ENCODE data around the gene MAN2B2. TPM values are rescaled to one million over a fixed set of nuclear protein-coding genes. Genes with fewer than 3 reads are reported as not detected.

MAN2B2 gene
- total and polyA plus RNA-seq, 9 of the 15 experiments (the other 6 are each of a cell fraction or from before 2014, with no cell fraction given), result 0.21 to 8.8 (median 3.7) TPM

GRCh38 chr4:6532102-6532501, 42.9 kb upstream of the MAN2B2 start:
- CTCF ChIA-PET (ENCODE audit: low intra/inter-chr PET ratio), result no interaction called here
- in situ Hi-C loops (cut with MboI), result no loop called here
- 2% methylated on average over 3 of the region's 3 CpGs for WGBS (ENCODE audit: insufficient coverage, low coverage, missing lambda C conversion rate)
- no peak for ATAC-seq
- POLR2A ChIA-PET, result interaction anchor here (0.8 kb wide), 1 partner anchor 11 kb away, joined by 3 read pairs; no protein-coding TSS in a partner anchor
- Histone ChIP-seq H4K20me1 (replicated peaks; ENCODE audit: control insufficient read depth, insufficient read depth, low read length) (peaks cover 3% of the 10 kb centered on the region; the same call in 1 of the 2 replicates), H3K4me2 (ENCODE audit: insufficient read depth, low read length) (no peak overlapping the region), H3K36me3 (ENCODE audit: control insufficient read depth, insufficient read depth, low read length) (no peaks in the 10 kb centered on the region), H3K9ac (ENCODE audit: insufficient read depth in 1 of 2, low read depth in 2 of 2, low read length in 2 of 2) (no peak overlapping the region), H3K9me3 (replicated peaks; ENCODE audit: control insufficient read depth, insufficient read depth, low read depth, low read length) (no peaks in the 10 kb centered on the region; the same call in 1 of the 2 replicates), H3K9me1 (ENCODE audit: control insufficient read depth, insufficient read depth, low read length) (no peaks in the 10 kb centered on the region), H3K27ac (ENCODE audit: extremely low read depth, low read depth, low read length) (no peak overlapping the region), H3K4me1 (replicated peaks in 1 of 2; ENCODE audit: control insufficient read depth in 2 of 2, insufficient read depth in 2 of 2, low read length in 2 of 2) (peaks cover 0 to 10% of the 10 kb centered on the region in 2 experiments; a peak in 2 of 5 replicates), H3K79me2 (ENCODE audit: control insufficient read depth, insufficient read depth, low read length) (no peaks in the 10 kb centered on the region), H3K27me3 (ENCODE audit: control insufficient read depth in 2 of 2, insufficient read depth in 2 of 2, low read length in 2 of 2) (peaks cover 40 to 88% of the 10 kb centered on the region in 2 experiments; a peak in 4 of 5 replicates), H3K4me3 (no peak overlapping the region), H2AFZ (ENCODE audit: low read depth, low read length) (no peak overlapping the region)
- TF ChIP-seq PURB (CRISPR knock-in tag; IDR thresholded peaks at IDR 0.05; ENCODE audit: low read depth), result no peak
- FAIRE-seq, result no peak
- intact Hi-C loops (cut with micrococcal nuclease), result no loop called here
- no peak for DNase-seq (ENCODE audit: extremely low read depth in 1 of 4, low spot score in 3 of 4)
- BruUV-seq (replicated peaks), result no TSS peak

DNA sequence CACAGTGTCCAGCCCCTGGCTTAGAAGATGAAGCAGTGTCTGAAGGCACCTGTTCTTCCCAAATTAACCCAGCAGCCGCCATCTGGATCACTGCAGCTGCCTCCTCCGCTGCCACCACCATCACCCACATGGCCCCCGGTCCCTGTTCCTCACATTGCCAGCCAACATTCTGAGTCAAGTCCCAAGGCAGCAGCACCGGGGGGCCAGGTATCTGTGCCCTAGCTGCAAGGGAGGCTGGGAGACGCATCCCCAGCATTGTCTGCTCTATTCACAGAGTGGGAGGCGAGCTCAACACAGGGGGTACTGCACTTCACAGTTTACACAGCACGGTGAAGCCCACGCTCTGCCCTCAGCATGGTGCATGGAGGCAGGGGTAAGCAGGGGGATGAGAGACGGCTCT, 42.3 kb upstream of the MAN2B2 start:
- Histone ChIP-seq H3K27me3 (ENCODE audit: control insufficient read depth in 2 of 2, insufficient read depth in 2 of 2, low read length in 2 of 2) (peaks cover 39 to 85% of the 10 kb centered on the region in 2 experiments; a peak in 4 of 5 replicates), H3K4me1 (replicated peaks in 1 of 2; ENCODE audit: control insufficient read depth in 2 of 2, insufficient read depth in 2 of 2, low read length in 2 of 2) (peaks cover 0 to 10% of the 10 kb centered on the region in 2 experiments; a peak in 2 of 5 replicates), H2AFZ (ENCODE audit: low read depth, low read length) (no peak overlapping the region), H3K36me3 (ENCODE audit: control insufficient read depth, insufficient read depth, low read length) (no peaks in the 10 kb centered on the region), H4K20me1 (replicated peaks; ENCODE audit: control insufficient read depth, insufficient read depth, low read length) (0 out of 2 replicates have a peak, but pooled peaks cover 3% of the 10 kb centered on the region), H3K9me1 (ENCODE audit: control insufficient read depth, insufficient read depth, low read length) (no peaks in the 10 kb centered on the region), H3K9ac (ENCODE audit: insufficient read depth in 1 of 2, low read depth in 2 of 2, low read length in 2 of 2) (no peak overlapping the region), H3K4me3 (no peak overlapping the region), H3K9me3 (replicated peaks; ENCODE audit: control insufficient read depth, insufficient read depth, low read depth, low read length) (no peaks in the 10 kb centered on the region; the same call in 1 of the 2 replicates), H3K4me2 (ENCODE audit: insufficient read depth, low read length) (no peak overlapping the region), H3K27ac (ENCODE audit: extremely low read depth, low read depth, low read length) (no peak overlapping the region), H3K79me2 (ENCODE audit: control insufficient read depth, insufficient read depth, low read length) (no peaks in the 10 kb centered on the region)
- no TSS peak for BruUV-seq (replicated peaks)
- 0% methylated on average over 9 of the region's 9 CpGs for WGBS (ENCODE audit: insufficient coverage, low coverage, missing lambda C conversion rate)
- POLR2A ChIA-PET, result interaction anchor here (0.8 kb wide), 1 partner anchor 12 kb away, joined by 3 read pairs; no protein-coding TSS in a partner anchor
- in situ Hi-C loops (cut with MboI) (no loop called here), intact Hi-C loops (cut with micrococcal nuclease) (no loop called here)
- ATAC-seq (no peak), FAIRE-seq (no peak), DNase-seq (ENCODE audit: extremely low read depth in 1 of 4, low spot score in 3 of 4) (no peak)
- CTCF ChIA-PET (ENCODE audit: low intra/inter-chr PET ratio), result no interaction called here
- TF ChIP-seq, protein P1, sequence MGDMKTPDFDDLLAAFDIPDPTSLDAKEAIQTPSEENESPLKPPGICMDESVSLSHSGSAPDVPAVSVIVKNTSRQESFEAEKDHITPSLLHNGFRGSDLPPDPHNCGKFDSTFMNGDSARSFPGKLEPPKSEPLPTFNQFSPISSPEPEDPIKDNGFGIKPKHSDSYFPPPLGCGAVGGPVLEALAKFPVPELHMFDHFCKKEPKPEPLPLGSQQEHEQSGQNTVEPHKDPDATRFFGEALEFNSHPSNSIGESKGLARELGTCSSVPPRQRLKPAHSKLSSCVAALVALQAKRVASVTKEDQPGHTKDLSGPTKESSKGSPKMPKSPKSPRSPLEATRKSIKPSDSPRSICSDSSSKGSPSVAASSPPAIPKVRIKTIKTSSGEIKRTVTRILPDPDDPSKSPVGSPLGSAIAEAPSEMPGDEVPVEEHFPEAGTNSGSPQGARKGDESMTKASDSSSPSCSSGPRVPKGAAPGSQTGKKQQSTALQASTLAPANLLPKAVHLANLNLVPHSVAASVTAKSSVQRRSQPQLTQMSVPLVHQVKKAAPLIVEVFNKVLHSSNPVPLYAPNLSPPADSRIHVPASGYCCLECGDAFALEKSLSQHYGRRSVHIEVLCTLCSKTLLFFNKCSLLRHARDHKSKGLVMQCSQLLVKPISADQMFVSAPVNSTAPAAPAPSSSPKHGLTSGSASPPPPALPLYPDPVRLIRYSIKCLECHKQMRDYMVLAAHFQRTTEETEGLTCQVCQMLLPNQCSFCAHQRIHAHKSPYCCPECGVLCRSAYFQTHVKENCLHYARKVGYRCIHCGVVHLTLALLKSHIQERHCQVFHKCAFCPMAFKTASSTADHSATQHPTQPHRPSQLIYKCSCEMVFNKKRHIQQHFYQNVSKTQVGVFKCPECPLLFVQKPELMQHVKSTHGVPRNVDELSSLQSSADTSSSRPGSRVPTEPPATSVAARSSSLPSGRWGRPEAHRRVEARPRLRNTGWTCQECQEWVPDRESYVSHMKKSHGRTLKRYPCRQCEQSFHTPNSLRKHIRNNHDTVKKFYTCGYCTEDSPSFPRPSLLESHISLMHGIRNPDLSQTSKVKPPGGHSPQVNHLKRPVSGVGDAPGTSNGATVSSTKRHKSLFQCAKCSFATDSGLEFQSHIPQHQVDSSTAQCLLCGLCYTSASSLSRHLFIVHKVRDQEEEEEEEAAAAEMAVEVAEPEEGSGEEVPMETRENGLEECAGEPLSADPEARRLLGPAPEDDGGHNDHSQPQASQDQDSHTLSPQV (IDR thresholded peaks at IDR 0.05), result no peak
- no peak for TF ChIP-seq HDGF (IDR thresholded peaks at IDR 0.05)
- no peak for TF ChIP-seq SP1 (CRISPR knock-in tag; IDR thresholded peaks at IDR 0.05)
- TF ChIP-seq TCF7 (IDR thresholded peaks at IDR 0.05; ENCODE audit: borderline replicate concordance), result no peak

Data from K562 (cell line).